ENCODE data around the gene CHP1. TPM values are rescaled to one million over a fixed set of nuclear protein-coding genes. Genes with fewer than 3 reads are reported as not detected.

CHP1 gene
- total RNA-seq = 10 to 100 TPM; 45.0 to 46.7 TPM

GRCh38 chr15:41230650-41231421 lies at the start of gene CHP1, which contains the start of gene EXD1:
Gene CHP1 (plus strand): TSS chr15:41231268. CDS start chr15:41231383, 115 bp downstream.
Gene EXD1 (minus strand): TSS chr15:41230757. CDS start chr15:41226575, 4,182 bp downstream.
- Mint-ChIP-seq H3K4me1 (ENCODE audit: low read depth) (peaks cover 31% of the 10 kb centered on the region), H3K27me3 (ENCODE audit: low read depth) (no peaks in the 10 kb centered on the region), H3K9me3 (peaks cover 0 to 2% of the 10 kb centered on the region in 2 donors), H3K27ac (peak within 1 kb of the TSS; percentile 76), H3K36me3 (ENCODE audit: insufficient read depth in 2 of 2) (peaks cover 2% of the 10 kb centered on the region in 2 donors), H3K4me3 (peak within 1 kb of the TSS; percentile 83 to 92)
- DNase-seq = peak; percentile 98 to 99
- ATAC-seq (replicated peaks in 1 of 2) = peak; percentile 99

GRCh38 chr15:41182266-41182665 lies 48.8 kb upstream of the CHP1 start:
- DNase-seq (no peak), ATAC-seq (replicated peaks in 1 of 2) (no peak)
- no peaks in the 10 kb centered on the region for H3K36me3 Mint-ChIP-seq (ENCODE audit: insufficient read depth in 2 of 2)
- H3K4me3 Mint-ChIP-seq = no peak overlapping the region
- no peaks in the 10 kb centered on the region for H3K9me3 Mint-ChIP-seq
- no peak overlapping the region for H3K27ac Mint-ChIP-seq
- H3K27me3 Mint-ChIP-seq (ENCODE audit: low read depth) = no peaks in the 10 kb centered on the region
- no peaks in the 10 kb centered on the region for H3K4me1 Mint-ChIP-seq (ENCODE audit: low read depth)

- no peaks in the 10 kb centered on the region for H3K9me3 Mint-ChIP-seq
- ATAC-seq (replicated peaks in 1 of 2) = no peak
- H3K27ac Mint-ChIP-seq = no peak overlapping the region
- H3K4me1 Mint-ChIP-seq (ENCODE audit: low read depth) = no peaks in the 10 kb centered on the region
- no peak for DNase-seq
- no peak overlapping the region for H3K4me3 Mint-ChIP-seq
- H3K36me3 Mint-ChIP-seq (ENCODE audit: insufficient read depth in 2 of 2) = no peaks in the 10 kb centered on the region
- no peaks in the 10 kb centered on the region for H3K27me3 Mint-ChIP-seq (ENCODE audit: low read depth)
Measured at GRCh38 chr15:41183581-41183980, 47.5 kb upstream of the CHP1 start.

- Mint-ChIP-seq H3K9me3 (no peaks in the 10 kb centered on the region), H3K4me1 (ENCODE audit: low read depth) (no peaks in the 10 kb centered on the region), H3K27ac (no peak overlapping the region), H3K36me3 (ENCODE audit: insufficient read depth in 2 of 2) (no peaks in the 10 kb centered on the region), H3K27me3 (ENCODE audit: low read depth) (no peaks in the 10 kb centered on the region), H3K4me3 (no peak overlapping the region)
- ATAC-seq (replicated peaks in 1 of 2) = no peak
- no peak for DNase-seq
Measured at GRCh38 chr15:41194444-41194843, 36.6 kb upstream of the CHP1 start.

- ATAC-seq (replicated peaks in 1 of 2) = no peak
- Mint-ChIP-seq H3K9me3 (no peaks in the 10 kb centered on the region), H3K4me3 (no peak overlapping the region), H3K27me3 (ENCODE audit: low read depth) (no peaks in the 10 kb centered on the region), H3K27ac (no peak overlapping the region), H3K4me1 (ENCODE audit: low read depth) (no peaks in the 10 kb centered on the region), H3K36me3 (ENCODE audit: insufficient read depth in 2 of 2) (no peaks in the 10 kb centered on the region)
- no peak for DNase-seq
Measured at GRCh38 chr15:41199470-41199869, 31.6 kb upstream of the CHP1 start.

- H3K36me3 Mint-ChIP-seq (ENCODE audit: insufficient read depth in 2 of 2) = no peaks in the 10 kb centered on the region
- ATAC-seq (replicated peaks in 1 of 2) (no peak), DNase-seq (no peak)
- no peak overlapping the region for H3K27ac Mint-ChIP-seq
- H3K4me3 Mint-ChIP-seq = no peak overlapping the region
- no peaks in the 10 kb centered on the region for H3K4me1 Mint-ChIP-seq (ENCODE audit: low read depth)
- H3K27me3 Mint-ChIP-seq (ENCODE audit: low read depth) = peaks cover 8% of the 10 kb centered on the region
- H3K9me3 Mint-ChIP-seq = no peaks in the 10 kb centered on the region
Measured at GRCh38 chr15:41203395-41203794, 27.7 kb upstream of the CHP1 start.

- no peak overlapping the region for H3K27ac Mint-ChIP-seq
- ATAC-seq (replicated peaks in 1 of 2) (no peak), DNase-seq (no peak)
- H3K4me1 Mint-ChIP-seq (ENCODE audit: low read depth) = no peaks in the 10 kb centered on the region
- H3K27me3 Mint-ChIP-seq (ENCODE audit: low read depth) = peaks cover 8% of the 10 kb centered on the region
- no peak overlapping the region for H3K4me3 Mint-ChIP-seq
- no peaks in the 10 kb centered on the region for H3K9me3 Mint-ChIP-seq
- no peaks in the 10 kb centered on the region for H3K36me3 Mint-ChIP-seq (ENCODE audit: insufficient read depth in 2 of 2)
Measured at GRCh38 chr15:41205315-41205714, 25.8 kb upstream of the CHP1 start.

GRCh38 chr15:41207687-41208448 lies 23.2 kb upstream of the CHP1 start:
- no peaks in the 10 kb centered on the region for H3K9me3 Mint-ChIP-seq
- no peak overlapping the region for H3K27ac Mint-ChIP-seq
- no peaks in the 10 kb centered on the region for H3K36me3 Mint-ChIP-seq (ENCODE audit: insufficient read depth in 2 of 2)
- ATAC-seq (replicated peaks in 1 of 2) (no peak), DNase-seq (no peak)
- no peaks in the 10 kb centered on the region for H3K4me1 Mint-ChIP-seq (ENCODE audit: low read depth)
- peaks cover 14% of the 10 kb centered on the region for H3K27me3 Mint-ChIP-seq (ENCODE audit: low read depth)
- no peak overlapping the region for H3K4me3 Mint-ChIP-seq

GRCh38 chr15:41215708-41216107 lies 15.4 kb upstream of the CHP1 start:
- Mint-ChIP-seq H3K27me3 (ENCODE audit: low read depth) (peaks cover 31% of the 10 kb centered on the region), H3K36me3 (ENCODE audit: insufficient read depth in 2 of 2) (no peaks in the 10 kb centered on the region), H3K4me3 (no peak overlapping the region), H3K9me3 (no peaks in the 10 kb centered on the region), H3K4me1 (ENCODE audit: low read depth) (no peaks in the 10 kb centered on the region), H3K27ac (no peak overlapping the region)
- ATAC-seq (replicated peaks in 1 of 2) (no peak), DNase-seq (no peak)

GRCh38 chr15:41218851-41219250 lies 12.2 kb upstream of the CHP1 start:
- Mint-ChIP-seq H3K36me3 (ENCODE audit: insufficient read depth in 2 of 2) (no peaks in the 10 kb centered on the region), H3K4me3 (no peak overlapping the region), H3K4me1 (ENCODE audit: low read depth) (no peaks in the 10 kb centered on the region), H3K27me3 (ENCODE audit: low read depth) (peaks cover 29% of the 10 kb centered on the region), H3K27ac (no peak overlapping the region), H3K9me3 (no peaks in the 10 kb centered on the region)
- ATAC-seq (replicated peaks in 1 of 2) (no peak), DNase-seq (no peak)

- Mint-ChIP-seq H3K4me3 (no peak overlapping the region), H3K27ac (no peak overlapping the region), H3K27me3 (ENCODE audit: low read depth) (peaks cover 27% of the 10 kb centered on the region), H3K36me3 (ENCODE audit: insufficient read depth in 2 of 2) (no peaks in the 10 kb centered on the region), H3K4me1 (ENCODE audit: low read depth) (no peaks in the 10 kb centered on the region), H3K9me3 (no peaks in the 10 kb centered on the region)
- ATAC-seq (replicated peaks in 1 of 2) (no peak), DNase-seq (no peak)
Measured at GRCh38 chr15:41219381-41219780, 11.7 kb upstream of the CHP1 start.

- DNase-seq = no peak
- H3K27me3 Mint-ChIP-seq (ENCODE audit: low read depth) = no peaks in the 10 kb centered on the region
- peak overlapping the region; percentile 83 to 92 for H3K4me3 Mint-ChIP-seq
- H3K4me1 Mint-ChIP-seq (ENCODE audit: low read depth) = peaks cover 31% of the 10 kb centered on the region
- peaks cover 0 to 2% of the 10 kb centered on the region in 2 donors for H3K9me3 Mint-ChIP-seq
- H3K36me3 Mint-ChIP-seq (ENCODE audit: insufficient read depth in 2 of 2) = peaks cover 2% of the 10 kb centered on the region in 2 donors
- no peak for ATAC-seq (replicated peaks in 1 of 2)
- H3K27ac Mint-ChIP-seq = peak overlapping the region; percentile 57
Measured at GRCh38 chr15:41230345-41230649, 771 bp upstream of the CHP1 start.

- Mint-ChIP-seq H3K9me3 (peaks cover 0 to 2% of the 10 kb centered on the region in 2 donors), H3K4me3 (peak overlapping the region; percentile 83 to 92), H3K27me3 (ENCODE audit: low read depth) (no peaks in the 10 kb centered on the region), H3K36me3 (ENCODE audit: insufficient read depth in 2 of 2) (peaks cover 2% of the 10 kb centered on the region in 2 donors), H3K4me1 (ENCODE audit: low read depth) (peaks cover 31% of the 10 kb centered on the region), H3K27ac (peak overlapping the region; percentile 76)
- peak; percentile 59 to 60 for ATAC-seq (replicated peaks in 1 of 2)
- no peak for DNase-seq
Measured at GRCh38 chr15:41231422-41232226, 556 bp downstream of the CHP1 start.

All from activated T-cell treated with anti-CD3 and anti-CD28 coated beads, Interleukin-2, amount 50 U/mL, for 72 hours (primary cell).